ENCODE data around the gene RAC3.

RAC3 gene

GRCh38 chr17:82031303-82031884, at the start of gene RAC3:
TSS of gene RAC3 (plus strand) at chr17:82031678. CDS start at chr17:82031762, 84 bp downstream.
- DNase-seq (ENCODE audit: low spot score), result peak; percentile 84
- TF ChIP-seq CTCF (IDR thresholded peaks at IDR 0.05; ENCODE audit: extremely low read depth, missing control alignments), result no peak

- DNase-seq (ENCODE audit: low spot score), result no peak
- no peak for TF ChIP-seq CTCF (IDR thresholded peaks at IDR 0.05; ENCODE audit: extremely low read depth, missing control alignments)
Measured at GRCh38 chr17:81983011-81983638, 48.4 kb upstream of the RAC3 start.

GRCh38 chr17:81983639-81984373, 47.7 kb upstream of the RAC3 start:
- TF ChIP-seq CTCF (IDR thresholded peaks at IDR 0.05; ENCODE audit: extremely low read depth, missing control alignments), result no peak
- no peak for DNase-seq (ENCODE audit: low spot score)

GRCh38 chr17:81984773-81985410, 46.6 kb upstream of the RAC3 start:
- TF ChIP-seq CTCF (IDR thresholded peaks at IDR 0.05; ENCODE audit: extremely low read depth, missing control alignments), result no peak
- no peak for DNase-seq (ENCODE audit: low spot score)

- no peak for DNase-seq (ENCODE audit: low spot score)
- TF ChIP-seq CTCF (IDR thresholded peaks at IDR 0.05; ENCODE audit: extremely low read depth, missing control alignments), result no peak
Measured at GRCh38 chr17:81986606-81987005, 44.9 kb upstream of the RAC3 start.

- no peak for DNase-seq (ENCODE audit: low spot score)
- no peak for TF ChIP-seq CTCF (IDR thresholded peaks at IDR 0.05; ENCODE audit: extremely low read depth, missing control alignments)
Measured at GRCh38 chr17:81987161-81987770, 44.2 kb upstream of the RAC3 start.

All from GM20000 (cell line).